ENCODE data around the gene ZNF445.
"Not testable (repeated sequence)": the region's sequence is repeated elsewhere in the genome, so short reads cannot be mapped to it uniquely, and the experiment has no call there.

The ZNF445 gene

GRCh38 chr3:44398853-44399252 lies 78.6 kb downstream of the ZNF445 start:
- WGBS: 100% methylated on average over 4 of the region's 4 CpGs
- no peak overlapping the region for H3K27ac ChIP-seq (ENCODE audit: low read length, poor library complexity, severe bottlenecking)
- no peak overlapping the region for H3K4ac ChIP-seq (ENCODE audit: low read depth in 1 of 2, low read length in 2 of 2)

GRCh38 chr3:44398271-44398670 lies 79.2 kb downstream of the ZNF445 start:
- H3K27ac ChIP-seq (ENCODE audit: low read length, poor library complexity, severe bottlenecking); H3K27me3 ChIP-seq (ENCODE audit: control insufficient read depth in 1 of 2, insufficient read depth in 1 of 2, low read length in 2 of 2); H3K79me1 ChIP-seq (replicated peaks; ENCODE audit: low read length, poor library complexity, severe bottlenecking); H2BK12ac ChIP-seq (ENCODE audit: low read length in 2 of 2); H3K4me1 ChIP-seq (ENCODE audit: control insufficient read depth, insufficient read depth, low read depth, low read length); H2AFZ ChIP-seq (ENCODE audit: low read depth, low read length); H3K9ac ChIP-seq (ENCODE audit: low read length); H3K4me2 ChIP-seq (ENCODE audit: low read length, poor library complexity, severe bottlenecking); H3K14ac ChIP-seq (ENCODE audit: low read length in 2 of 2); H3K4me3 ChIP-seq (ENCODE audit: insufficient read depth in 1 of 2, low read depth in 1 of 2, low read length in 2 of 2); H4K91ac ChIP-seq (ENCODE audit: low read length); H2BK5ac ChIP-seq (ENCODE audit: low read depth, low read length, poor library complexity, severe bottlenecking); H3K23ac ChIP-seq (ENCODE audit: low read length in 2 of 2); H2BK15ac ChIP-seq (ENCODE audit: low read depth, poor library complexity, severe bottlenecking); H3K4ac ChIP-seq (ENCODE audit: low read depth in 1 of 2, low read length in 2 of 2); H3K18ac ChIP-seq (ENCODE audit: low read depth in 1 of 2, low read length in 2 of 2); H2BK120ac ChIP-seq (ENCODE audit: low read depth, low read length); H3K9me3 ChIP-seq (ENCODE audit: control insufficient read depth, low read length); DNase-seq; H4K8ac ChIP-seq (ENCODE audit: low read length); H2AK5ac ChIP-seq (ENCODE audit: low read length, severe bottlenecking): not testable (repeated sequence)
- peaks cover 15 to 24% of the 10 kb centered on the region in 2 experiments for H3K36me3 ChIP-seq (ENCODE audit: control insufficient read depth in 1 of 2, insufficient read depth in 2 of 2, low read depth in 1 of 2, low read length in 2 of 2)
- 94% methylated on average over 6 of the region's 8 CpGs for WGBS

More at GRCh38 chr3:44398853-44399252, 78.6 kb downstream of the ZNF445 start:
- Histone ChIP-seq H3K79me1 (replicated peaks; ENCODE audit: low read length, poor library complexity, severe bottlenecking) (no peaks in the 10 kb centered on the region), H3K36me3 (ENCODE audit: control insufficient read depth in 1 of 2, insufficient read depth in 2 of 2, low read depth in 1 of 2, low read length in 2 of 2) (peaks cover 19 to 25% of the 10 kb centered on the region in 2 experiments), H2AK5ac (ENCODE audit: low read length, severe bottlenecking) (no peak overlapping the region), H3K23ac (ENCODE audit: low read length in 2 of 2) (no peak overlapping the region), H2BK5ac (ENCODE audit: low read depth, low read length, poor library complexity, severe bottlenecking) (no peak overlapping the region), H3K14ac (ENCODE audit: low read length in 2 of 2) (no peak overlapping the region), H2AFZ (ENCODE audit: low read depth, low read length) (no peak overlapping the region), H3K18ac (ENCODE audit: low read depth in 1 of 2, low read length in 2 of 2) (no peak overlapping the region), H3K4me3 (ENCODE audit: insufficient read depth in 1 of 2, low read depth in 1 of 2, low read length in 2 of 2) (no peak overlapping the region), H2BK12ac (ENCODE audit: low read length in 2 of 2) (no peak overlapping the region), H2BK15ac (ENCODE audit: low read depth, poor library complexity, severe bottlenecking) (no peak overlapping the region), H4K91ac (ENCODE audit: low read length) (no peak overlapping the region), H2BK120ac (ENCODE audit: low read depth, low read length) (no peak overlapping the region), H3K27me3 (ENCODE audit: control insufficient read depth in 1 of 2, insufficient read depth in 1 of 2, low read length in 2 of 2) (no peaks in the 10 kb centered on the region), H3K9ac (ENCODE audit: low read length) (no peak overlapping the region), H3K9me3 (ENCODE audit: control insufficient read depth, low read length) (no peaks in the 10 kb centered on the region), H4K8ac (ENCODE audit: low read length) (no peak overlapping the region), H3K4me1 (ENCODE audit: control insufficient read depth, insufficient read depth, low read depth, low read length) (no peaks in the 10 kb centered on the region), H3K4me2 (ENCODE audit: low read length, poor library complexity, severe bottlenecking) (no peak overlapping the region)
- no peak for DNase-seq

GRCh38 chr3:44396200-44397171 lies 81.0 kb downstream of the ZNF445 start:
- Histone ChIP-seq H3K9ac (ENCODE audit: low read length) (no peak overlapping the region), H3K14ac (ENCODE audit: low read length in 2 of 2) (no peak overlapping the region), H2AK5ac (ENCODE audit: low read length, severe bottlenecking) (no peak overlapping the region), H3K4me3 (ENCODE audit: insufficient read depth in 1 of 2, low read depth in 1 of 2, low read length in 2 of 2) (no peak overlapping the region), H3K79me1 (replicated peaks; ENCODE audit: low read length, poor library complexity, severe bottlenecking) (no peaks in the 10 kb centered on the region), H3K23ac (ENCODE audit: low read length in 2 of 2) (no peak overlapping the region), H2BK12ac (ENCODE audit: low read length in 2 of 2) (no peak overlapping the region), H2BK120ac (ENCODE audit: low read depth, low read length) (no peak overlapping the region), H3K4ac (ENCODE audit: low read depth in 1 of 2, low read length in 2 of 2) (no peak overlapping the region), H4K91ac (ENCODE audit: low read length) (no peak overlapping the region), H2AFZ (ENCODE audit: low read depth, low read length) (no peak overlapping the region), H4K8ac (ENCODE audit: low read length) (no peak overlapping the region), H3K4me1 (ENCODE audit: control insufficient read depth, insufficient read depth, low read depth, low read length) (no peaks in the 10 kb centered on the region), H2BK15ac (ENCODE audit: low read depth, poor library complexity, severe bottlenecking) (no peak overlapping the region), H2BK5ac (ENCODE audit: low read depth, low read length, poor library complexity, severe bottlenecking) (no peak overlapping the region), H3K18ac (ENCODE audit: low read depth in 1 of 2, low read length in 2 of 2) (no peak overlapping the region), H3K27me3 (ENCODE audit: control insufficient read depth in 1 of 2, insufficient read depth in 1 of 2, low read length in 2 of 2) (no peaks in the 10 kb centered on the region), H3K4me2 (ENCODE audit: low read length, poor library complexity, severe bottlenecking) (no peak overlapping the region), H3K27ac (ENCODE audit: low read length, poor library complexity, severe bottlenecking) (no peak overlapping the region), H3K9me3 (ENCODE audit: control insufficient read depth, low read length) (no peaks in the 10 kb centered on the region), H3K36me3 (ENCODE audit: control insufficient read depth in 1 of 2, insufficient read depth in 2 of 2, low read depth in 1 of 2, low read length in 2 of 2) (peaks cover 8 to 20% of the 10 kb centered on the region in 2 experiments)
- no peak for DNase-seq
- 95% methylated on average over 7 of the region's 9 CpGs for WGBS

DNA sequence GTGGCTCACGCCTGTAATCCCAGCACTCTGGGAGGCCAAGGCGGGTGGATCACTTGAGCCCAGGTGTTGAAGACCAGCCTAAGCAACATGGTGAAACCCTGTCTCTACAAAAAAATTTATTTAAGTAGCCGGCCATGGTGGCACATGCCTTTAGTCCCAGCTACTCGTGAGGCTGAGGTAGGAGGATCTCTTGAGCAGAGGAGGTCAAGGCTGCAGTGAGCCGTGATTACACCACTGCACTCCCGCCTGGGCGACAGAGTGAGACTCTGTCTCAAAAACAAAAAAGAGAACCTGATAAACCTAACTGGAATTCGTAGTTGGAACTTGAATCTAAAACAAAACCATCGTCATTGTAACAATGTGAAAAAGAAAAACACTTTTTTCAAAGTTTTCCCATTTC lies 81.8 kb downstream of the ZNF445 start:
- no peaks in the 10 kb centered on the region for H3K9me3 ChIP-seq (ENCODE audit: control insufficient read depth, low read length)
- H3K27ac ChIP-seq (ENCODE audit: low read length, poor library complexity, severe bottlenecking): no peak overlapping the region
- no peaks in the 10 kb centered on the region for H3K4me1 ChIP-seq (ENCODE audit: control insufficient read depth, insufficient read depth, low read depth, low read length)
- H2BK120ac ChIP-seq (ENCODE audit: low read depth, low read length): no peak overlapping the region
- H3K23ac ChIP-seq (ENCODE audit: low read length in 2 of 2): no peak overlapping the region
- no peaks in the 10 kb centered on the region for H3K27me3 ChIP-seq (ENCODE audit: control insufficient read depth in 1 of 2, insufficient read depth in 1 of 2, low read length in 2 of 2)
- no peak overlapping the region for H3K18ac ChIP-seq (ENCODE audit: low read depth in 1 of 2, low read length in 2 of 2)
- H3K9ac ChIP-seq (ENCODE audit: low read length): no peak overlapping the region
- H3K4me3 ChIP-seq (ENCODE audit: insufficient read depth in 1 of 2, low read depth in 1 of 2, low read length in 2 of 2): no peak overlapping the region
- no peak overlapping the region for H2BK15ac ChIP-seq (ENCODE audit: low read depth, poor library complexity, severe bottlenecking)
- no peak overlapping the region for H4K8ac ChIP-seq (ENCODE audit: low read length)
- no peak for DNase-seq
- WGBS: 95% methylated on average over 9 of the region's 9 CpGs
- no peak overlapping the region for H3K4ac ChIP-seq (ENCODE audit: low read depth in 1 of 2, low read length in 2 of 2)
- H4K91ac ChIP-seq (ENCODE audit: low read length): no peak overlapping the region
- H2AFZ ChIP-seq (ENCODE audit: low read depth, low read length): no peak overlapping the region
- no peak overlapping the region for H3K4me2 ChIP-seq (ENCODE audit: low read length, poor library complexity, severe bottlenecking)
- no peak overlapping the region for H2BK5ac ChIP-seq (ENCODE audit: low read depth, low read length, poor library complexity, severe bottlenecking)
- no peak overlapping the region for H3K14ac ChIP-seq (ENCODE audit: low read length in 2 of 2)
- no peaks in the 10 kb centered on the region for H3K79me1 ChIP-seq (replicated peaks; ENCODE audit: low read length, poor library complexity, severe bottlenecking)
- no peak overlapping the region for H2AK5ac ChIP-seq (ENCODE audit: low read length, severe bottlenecking)
- peaks cover 8 to 15% of the 10 kb centered on the region in 2 experiments for H3K36me3 ChIP-seq (ENCODE audit: control insufficient read depth in 1 of 2, insufficient read depth in 2 of 2, low read depth in 1 of 2, low read length in 2 of 2)
- H2BK12ac ChIP-seq (ENCODE audit: low read length in 2 of 2): no peak overlapping the region
